Activated naive CD4-positive, alpha-beta T cell treated with anti-CD3 and anti-CD28 coated beads, Interleukin-2, amount 50 U/mL, for 24 hours (primary cell): ENCODE data around the gene IGFLR1.

ENCODE experiments used
- H3K27ac Mint-ChIP-seq: one replicate; pipeline ENCODE4 v1.8.0; 2021; ENCODE audit warnings: mild to moderate bottlenecking, mixed read lengths
- H3K27me3 Mint-ChIP-seq: one replicate; pipeline ENCODE4 v1.8.0; 2021; ENCODE audit warnings: mixed read lengths
- H3K36me3 Mint-ChIP-seq: one replicate; pipeline ENCODE4 v1.8.0; 2021; ENCODE audit warnings: mixed read lengths
- H3K4me1 Mint-ChIP-seq: one replicate; pipeline ENCODE4 v1.8.0; 2021; ENCODE audit warnings: mixed read lengths
- H3K4me3 Mint-ChIP-seq: one replicate; pipeline ENCODE4 v1.8.0; 2021; ENCODE audit warnings: mild to moderate bottlenecking, mixed read lengths
- H3K9me3 Mint-ChIP-seq: one replicate; pipeline ENCODE4 v1.8.0; 2021; ENCODE audit warnings: mixed read lengths

IGFLR1 gene

GRCh38 chr19:35742121-35742724, at the start of gene IGFLR1:
IGFLR1 (minus strand) TSS chr19:35742452; CDS start chr19:35741180, 1,272 bp downstream.
- Mint-ChIP-seq H3K9me3 (no peaks in the 10 kb centered on the region), H3K36me3 (peaks cover 2% of the 10 kb centered on the region), H3K4me1 (peaks cover 60% of the 10 kb centered on the region), H3K27ac (peak within 1 kb of the TSS; percentile 99), H3K27me3 (no peaks in the 10 kb centered on the region), H3K4me3 (peak within 1 kb of the TSS; percentile 89)

GRCh38 chr19:35791814-35792279, 49.6 kb upstream of the IGFLR1 start:
- Mint-ChIP-seq H3K4me3 (no peak overlapping the region), H3K4me1 (no peaks in the 10 kb centered on the region), H3K27me3 (peaks cover 5% of the 10 kb centered on the region), H3K27ac (no peak overlapping the region), H3K9me3 (no peaks in the 10 kb centered on the region), H3K36me3 (no peaks in the 10 kb centered on the region)

GRCh38 chr19:35790981-35791813, 48.9 kb upstream of the IGFLR1 start:
- Mint-ChIP-seq H3K4me3 (no peak overlapping the region), H3K9me3 (no peaks in the 10 kb centered on the region), H3K4me1 (no peaks in the 10 kb centered on the region), H3K27ac (no peak overlapping the region), H3K36me3 (no peaks in the 10 kb centered on the region), H3K27me3 (no peaks in the 10 kb centered on the region)

- no peaks in the 10 kb centered on the region for H3K27me3 Mint-ChIP-seq
- H3K4me1 Mint-ChIP-seq: no peaks in the 10 kb centered on the region
- H3K9me3 Mint-ChIP-seq: no peaks in the 10 kb centered on the region
- no peak overlapping the region for H3K4me3 Mint-ChIP-seq
- no peak overlapping the region for H3K27ac Mint-ChIP-seq
- H3K36me3 Mint-ChIP-seq: no peaks in the 10 kb centered on the region
These were observed 48.0 kb upstream of the IGFLR1 start for GRCh38 chr19:35789978-35790944.

GRCh38 chr19:35789195-35789977, 47.1 kb upstream of the IGFLR1 start:
- Mint-ChIP-seq H3K27me3 (no peaks in the 10 kb centered on the region), H3K4me3 (no peak overlapping the region), H3K4me1 (no peaks in the 10 kb centered on the region), H3K9me3 (no peaks in the 10 kb centered on the region), H3K27ac (no peak overlapping the region), H3K36me3 (no peaks in the 10 kb centered on the region)

GRCh38 chr19:35788205-35788960, 46.1 kb upstream of the IGFLR1 start:
- no peaks in the 10 kb centered on the region for H3K27me3 Mint-ChIP-seq
- no peaks in the 10 kb centered on the region for H3K36me3 Mint-ChIP-seq
- H3K4me3 Mint-ChIP-seq: no peak overlapping the region
- no peaks in the 10 kb centered on the region for H3K9me3 Mint-ChIP-seq
- H3K4me1 Mint-ChIP-seq: no peaks in the 10 kb centered on the region
- H3K27ac Mint-ChIP-seq: no peak overlapping the region

GRCh38 chr19:35787227-35787799, 45.1 kb upstream of the IGFLR1 start:
- no peaks in the 10 kb centered on the region for H3K9me3 Mint-ChIP-seq
- no peaks in the 10 kb centered on the region for H3K27me3 Mint-ChIP-seq
- H3K4me3 Mint-ChIP-seq: no peak overlapping the region
- H3K4me1 Mint-ChIP-seq: no peaks in the 10 kb centered on the region
- peaks cover 2% of the 10 kb centered on the region for H3K36me3 Mint-ChIP-seq
- H3K27ac Mint-ChIP-seq: no peak overlapping the region

GRCh38 chr19:35786299-35787160, 44.3 kb upstream of the IGFLR1 start:
- no peaks in the 10 kb centered on the region for H3K4me1 Mint-ChIP-seq
- H3K27me3 Mint-ChIP-seq: no peaks in the 10 kb centered on the region
- peaks cover 2% of the 10 kb centered on the region for H3K36me3 Mint-ChIP-seq
- H3K9me3 Mint-ChIP-seq: no peaks in the 10 kb centered on the region
- H3K4me3 Mint-ChIP-seq: no peak overlapping the region
- H3K27ac Mint-ChIP-seq: no peak overlapping the region

GRCh38 chr19:35785339-35785627, 43.0 kb upstream of the IGFLR1 start:
- H3K4me3 Mint-ChIP-seq: no peak overlapping the region
- no peaks in the 10 kb centered on the region for H3K9me3 Mint-ChIP-seq
- peaks cover 2% of the 10 kb centered on the region for H3K36me3 Mint-ChIP-seq
- H3K4me1 Mint-ChIP-seq: no peaks in the 10 kb centered on the region
- H3K27me3 Mint-ChIP-seq: no peaks in the 10 kb centered on the region
- H3K27ac Mint-ChIP-seq: no peak overlapping the region

- no peak overlapping the region for H3K27ac Mint-ChIP-seq
- H3K36me3 Mint-ChIP-seq: peaks cover 2% of the 10 kb centered on the region
These were observed 42.5 kb upstream of the IGFLR1 start for GRCh38 chr19:35784503-35785338.

GRCh38 chr19:35783469-35784434, 41.5 kb upstream of the IGFLR1 start:
- H3K27ac Mint-ChIP-seq: no peak overlapping the region
- peaks cover 2% of the 10 kb centered on the region for H3K36me3 Mint-ChIP-seq
- H3K4me3 Mint-ChIP-seq: no peak overlapping the region

More at GRCh38 chr19:35784503-35785338, 42.5 kb upstream of the IGFLR1 start:
- Mint-ChIP-seq H3K27me3 (no peaks in the 10 kb centered on the region), H3K4me1 (no peaks in the 10 kb centered on the region), H3K9me3 (no peaks in the 10 kb centered on the region), H3K4me3 (no peak overlapping the region)

GRCh38 chr19:35782589-35782988, 40.3 kb upstream of the IGFLR1 start:
- Mint-ChIP-seq H3K36me3 (peaks cover 2% of the 10 kb centered on the region), H3K9me3 (no peaks in the 10 kb centered on the region)

More at GRCh38 chr19:35783469-35784434, 41.5 kb upstream of the IGFLR1 start:
- H3K27me3 Mint-ChIP-seq: no peaks in the 10 kb centered on the region
- H3K4me1 Mint-ChIP-seq: no peaks in the 10 kb centered on the region
- H3K9me3 Mint-ChIP-seq: no peaks in the 10 kb centered on the region

More at GRCh38 chr19:35782589-35782988, 40.3 kb upstream of the IGFLR1 start:
- Mint-ChIP-seq H3K27ac (no peak overlapping the region), H3K4me3 (no peak overlapping the region), H3K4me1 (no peaks in the 10 kb centered on the region), H3K27me3 (no peaks in the 10 kb centered on the region)
